GM23338 (cell line): ENCODE measurements around the gene FAM236C. TPM values are rescaled to one million over a fixed set of nuclear protein-coding genes. Genes with fewer than 3 reads are reported as not detected.

Experiments used
- polyA plus RNA-seq: library from polyadenylated mRNA; unstranded; fragments of >200 nt; fragmentation: Nextera tagmentation; extraction: Ambion mirVana; gene quantifications from 2 replicates; pipeline ENCODE4 v1.2.1, GENCODE V29; 2016
- total RNA-seq: library from RNA; depleted of rRNA; stranded (reverse); fragments of >200 nt; shearing (Covaris generic); gene quantifications from 2 replicates; pipeline ENCODE4 v1.2.3, GENCODE V29; 2014; rRNA removed

Gene FAM236C
- total and polyA plus RNA-seq, 2 experiments from 2014 or later, result not detected

Other genes starting within 250 kb of the FAM236C start
- 6.8 and 7.5 TPM in 2 replicates for gene PHKA1, start 198.3 kb upstream of the FAM236C start, total RNA-seq
- gene PHKA1, start 198.3 kb upstream of the FAM236C start, polyA plus RNA-seq, result 2.1 and 2.6 TPM in 2 replicates
- not detected in 2 replicates for gene DMRTC1B, start 135.7 kb upstream of the FAM236C start, total RNA-seq
- not detected in 2 replicates for gene DMRTC1B, start 135.7 kb upstream of the FAM236C start, polyA plus RNA-seq
- not detected in 2 replicates for gene FAM236B, start 130.0 kb upstream of the FAM236C start, total RNA-seq
- not detected in 2 replicates for gene FAM236B, start 130.0 kb upstream of the FAM236C start, polyA plus RNA-seq
- not detected in 2 replicates for gene FAM236D, start 104.4 kb upstream of the FAM236C start, total RNA-seq
- gene FAM236D, start 104.4 kb upstream of the FAM236C start, polyA plus RNA-seq, result not detected in 2 replicates
- not detected in 2 replicates for gene FAM236A, start 25.6 kb downstream of the FAM236C start, total RNA-seq
- not detected in 2 replicates for gene FAM236A, start 25.6 kb downstream of the FAM236C start, polyA plus RNA-seq
- not detected in 2 replicates for gene DMRTC1, start 31.2 kb downstream of the FAM236C start, total RNA-seq
- not detected in 2 replicates for gene DMRTC1, start 31.2 kb downstream of the FAM236C start, polyA plus RNA-seq
- 0.19 TPM in 1 of 2 replicates, not detected in the other for gene PABPC1L2B, start 90.3 kb downstream of the FAM236C start, total RNA-seq
- gene PABPC1L2B, start 90.3 kb downstream of the FAM236C start, polyA plus RNA-seq, result 0.27 and 0.87 TPM in 2 replicates
- gene PABPC1L2A, start 166.9 kb downstream of the FAM236C start, total RNA-seq, result 1.0 and 1.4 TPM in 2 replicates
- gene PABPC1L2A, start 166.9 kb downstream of the FAM236C start, polyA plus RNA-seq, result 0.24 and 0.26 TPM in 2 replicates